Caco-2 (cell line): Measurements from ENCODE around the gene MRPL50. TPM values are rescaled to one million over a fixed set of nuclear protein-coding genes. Genes with fewer than 3 reads are reported as not detected.

Experiments
- BruUV-seq: library from RNA; stranded (reverse); fragments of 400-500 nt; replicated peaks from 2 replicates; lab custom pipeline; 2021; lab: Mats Ljungman, UMichigan
- CTCF ChIA-PET: fragments of 300-600 bp; sonication (Branson Sonifier 250); formaldehyde crosslinking; loops from one replicate; lab custom pipeline; 2022; ENCODE audit warnings: antibody characterized with exemption; lab: Charles Lee
- POLR2A ChIA-PET: fragments of 300-600 bp; sonication (Branson Sonifier 250); formaldehyde crosslinking; loops from one replicate; lab custom pipeline; 2022; ENCODE audit warnings: antibody characterized with exemption; lab: Charles Lee
- DNase-seq, 2 experiments: peaks; one replicate each; pipeline versions ENCODE4 v3.0.0 to v3.0.0-alpha.2; 2020 to 2022
- H3K27me3 ChIP-seq: replicated peaks from 2 replicates; pipeline ENCODE4 v1.6.0; 2011; ENCODE audit warnings: low read length; ENCODE audit not compliant: control insufficient read depth, insufficient read depth
- H3K36me3 ChIP-seq: 2 replicates; pipeline ENCODE4 v1.5.1; 2011; ENCODE audit warnings: low read length; ENCODE audit not compliant: control insufficient read depth, insufficient read depth
- H3K4me1 ChIP-seq: fragments of 250-450 bp; sonication (Bioruptor Pico); 2 replicates; pipeline ENCODE4 v1.5.1; 2020; ENCODE audit warnings: mild to moderate bottlenecking
- H3K4me3 ChIP-seq: 2 replicates; pipeline ENCODE4 v1.5.1; 2011; ENCODE audit warnings: low read depth, mild to moderate bottlenecking, control low read depth, low read length
- H3K9me3 ChIP-seq: fragments of 250-450 bp; sonication (Bioruptor Pico); 2 replicates; pipeline ENCODE4 v1.5.1; 2020; ENCODE audit warnings: mild to moderate bottlenecking, moderate library complexity
- H3K27ac Mint-ChIP-seq: one replicate; pipeline ENCODE4 v1.8.0; 2022; ENCODE audit warnings: mixed read lengths; ENCODE audit not compliant: unreplicated experiment
- H3K27me3 Mint-ChIP-seq: one replicate; pipeline ENCODE4 v1.8.0; 2022; ENCODE audit warnings: mixed read lengths; ENCODE audit not compliant: insufficient read depth, unreplicated experiment
- H3K36me3 Mint-ChIP-seq: one replicate; pipeline ENCODE4 v1.8.0; 2022; ENCODE audit warnings: mild to moderate bottlenecking, mixed read lengths; ENCODE audit not compliant: insufficient read depth, unreplicated experiment
- H3K4me1 Mint-ChIP-seq: one replicate; pipeline ENCODE4 v1.8.0; 2022; ENCODE audit warnings: low read depth, mixed read lengths; ENCODE audit not compliant: unreplicated experiment
- H3K4me3 Mint-ChIP-seq: one replicate; pipeline ENCODE4 v1.8.0; 2022; ENCODE audit warnings: mild to moderate bottlenecking, moderate library complexity, mixed read lengths; ENCODE audit not compliant: unreplicated experiment
- H3K9me3 Mint-ChIP-seq: one replicate; pipeline ENCODE4 v1.8.0; 2022; ENCODE audit warnings: mixed read lengths; ENCODE audit not compliant: unreplicated experiment
- intact Hi-C: fragments of 100-400 bp; cut with micrococcal nuclease; formaldehyde crosslinking; loops from one replicate; pipeline ENCODE4 v1.10.0; 2022; ENCODE audit not compliant: unreplicated experiment
- total RNA-seq: library from RNA; stranded (reverse); gene quantifications from 2 replicates; pipeline ENCODE4 v1.2.3, GENCODE V29; 2022
- TF ChIP-seq, protein P1 (sequence below), 2 experiments: fragments of 200-600 bp in 1 of 2; IDR thresholded peaks; 1 replicate in 1 of 2; 2 replicates in 1 of 2; pipeline versions ENCODE4 v1.5.1 to v1.8.0; 2011 to 2022; ENCODE audit warnings: antibody characterized with exemption in 1 of 2, control low read depth in 1 of 2, inconsistent platforms in 1 of 2, low read depth in 1 of 2, low read length in 1 of 2, mild to moderate bottlenecking in 1 of 2, moderate library complexity in 1 of 2; ENCODE audit not compliant: insufficient read depth in 1 of 2, severe bottlenecking in 1 of 2, unreplicated experiment in 1 of 2

The MRPL50 gene
- total RNA-seq, 1 experiment from 2014 or later: 15.6 TPM

DNA sequence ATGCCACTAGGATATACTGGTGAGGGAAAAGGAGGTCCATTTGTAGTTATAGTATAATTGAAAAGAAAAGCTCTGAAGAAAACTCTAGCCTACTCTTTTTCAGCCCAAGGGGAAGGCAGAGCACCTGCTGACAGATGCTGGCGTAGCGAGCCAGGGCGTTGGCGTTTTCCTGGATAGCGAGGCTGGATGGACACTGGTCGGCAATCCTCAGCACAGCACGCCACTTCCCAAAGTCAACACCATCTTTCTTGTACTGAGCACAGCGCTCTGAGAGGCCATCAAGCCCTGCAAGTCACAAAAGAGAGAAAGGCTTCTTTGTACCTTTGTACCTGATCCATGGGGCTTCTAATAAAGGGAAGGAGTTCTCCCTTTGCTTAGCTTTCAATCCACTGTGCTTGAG is 28.9 kb upstream of the MRPL50 start:
- Histone ChIP-seq H3K4me3 (no peak overlapping the region), H3K27me3 (no peaks in the 10 kb centered on the region), H3K36me3 (no peaks in the 10 kb centered on the region), H3K4me1 (no peaks in the 10 kb centered on the region), H3K9me3 (no peaks in the 10 kb centered on the region)
- no TSS peak for BruUV-seq
- Mint-ChIP-seq H3K4me1 (no peaks in the 10 kb centered on the region), H3K4me3 (no peak overlapping the region), H3K9me3 (peaks cover 20% of the 10 kb centered on the region), H3K27ac (no peak overlapping the region), H3K27me3 (no peaks in the 10 kb centered on the region), H3K36me3 (no peaks in the 10 kb centered on the region)
- CTCF ChIA-PET: no interaction called here
- DNase-seq: no peak
- POLR2A ChIA-PET: interaction anchor here (1.4 kb wide), 1 partner anchor 29 kb away, joined by 5 read pairs; the partner anchor contains the start of genes MRPL50 and ZNF189
- intact Hi-C loops: no loop called here
- TF ChIP-seq, protein P1, sequence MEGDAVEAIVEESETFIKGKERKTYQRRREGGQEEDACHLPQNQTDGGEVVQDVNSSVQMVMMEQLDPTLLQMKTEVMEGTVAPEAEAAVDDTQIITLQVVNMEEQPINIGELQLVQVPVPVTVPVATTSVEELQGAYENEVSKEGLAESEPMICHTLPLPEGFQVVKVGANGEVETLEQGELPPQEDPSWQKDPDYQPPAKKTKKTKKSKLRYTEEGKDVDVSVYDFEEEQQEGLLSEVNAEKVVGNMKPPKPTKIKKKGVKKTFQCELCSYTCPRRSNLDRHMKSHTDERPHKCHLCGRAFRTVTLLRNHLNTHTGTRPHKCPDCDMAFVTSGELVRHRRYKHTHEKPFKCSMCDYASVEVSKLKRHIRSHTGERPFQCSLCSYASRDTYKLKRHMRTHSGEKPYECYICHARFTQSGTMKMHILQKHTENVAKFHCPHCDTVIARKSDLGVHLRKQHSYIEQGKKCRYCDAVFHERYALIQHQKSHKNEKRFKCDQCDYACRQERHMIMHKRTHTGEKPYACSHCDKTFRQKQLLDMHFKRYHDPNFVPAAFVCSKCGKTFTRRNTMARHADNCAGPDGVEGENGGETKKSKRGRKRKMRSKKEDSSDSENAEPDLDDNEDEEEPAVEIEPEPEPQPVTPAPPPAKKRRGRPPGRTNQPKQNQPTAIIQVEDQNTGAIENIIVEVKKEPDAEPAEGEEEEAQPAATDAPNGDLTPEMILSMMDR (IDR thresholded peaks at IDR 0.05; ENCODE audit: insufficient read depth in 1 of 2, low read depth in 1 of 2, low read length in 1 of 2, severe bottlenecking in 1 of 2, unreplicated experiment in 1 of 2): no peak

- H3K4me1 ChIP-seq: peaks cover 10% of the 10 kb centered on the region
- ChIA-PET POLR2A (no interaction called here), CTCF (no interaction called here)
- no TSS peak for BruUV-seq
- H3K4me3 ChIP-seq: no peak overlapping the region
- intact Hi-C loops: no loop called here
- no peak for DNase-seq
- H3K36me3 Mint-ChIP-seq: no peaks in the 10 kb centered on the region
- H3K27me3 Mint-ChIP-seq: no peaks in the 10 kb centered on the region
- H3K36me3 ChIP-seq: no peaks in the 10 kb centered on the region
- no peak overlapping the region for H3K27ac Mint-ChIP-seq
- peaks cover 4% of the 10 kb centered on the region; the same call in 1 of the 2 replicates for H3K9me3 ChIP-seq
- H3K27me3 ChIP-seq: no peaks in the 10 kb centered on the region
- H3K4me1 Mint-ChIP-seq: no peaks in the 10 kb centered on the region
- TF ChIP-seq, protein P1 (IDR thresholded peaks at IDR 0.05; ENCODE audit: insufficient read depth in 1 of 2, low read depth in 1 of 2, low read length in 1 of 2, severe bottlenecking in 1 of 2, unreplicated experiment in 1 of 2): no peak
- H3K9me3 Mint-ChIP-seq: peaks cover 9% of the 10 kb centered on the region
- H3K4me3 Mint-ChIP-seq: no peak overlapping the region
Measured at GRCh38 chr9:101421653-101422065, 23.2 kb upstream of the MRPL50 start.

DNA sequence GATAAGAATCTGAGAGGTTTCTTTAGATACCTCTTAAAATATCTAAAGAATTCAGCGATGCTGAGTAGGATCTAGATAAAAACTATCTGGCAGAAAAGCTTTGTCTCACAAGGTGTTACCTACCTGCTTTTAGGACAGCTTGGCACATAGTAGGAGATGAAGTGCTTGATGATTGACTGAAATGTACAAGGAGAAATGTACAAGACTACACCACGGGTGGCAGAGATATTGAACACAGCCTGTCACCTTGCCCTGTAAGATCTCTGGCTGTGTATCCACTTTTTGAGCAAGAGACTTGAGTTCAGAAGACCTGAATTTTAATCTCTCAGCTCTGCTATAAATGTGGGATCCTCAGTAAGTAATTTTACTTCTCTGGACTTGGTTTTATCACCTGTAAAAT is 21.4 kb upstream of the MRPL50 start:
- no peaks in the 10 kb centered on the region for H3K27me3 ChIP-seq
- H3K9me3 ChIP-seq: peaks cover 4% of the 10 kb centered on the region; the same call in 1 of the 2 replicates
- ChIA-PET CTCF (no interaction called here), POLR2A (no interaction called here)
- DNase-seq: no peak
- Mint-ChIP-seq H3K4me3 (no peak overlapping the region), H3K9me3 (peaks cover 9% of the 10 kb centered on the region), H3K4me1 (no peaks in the 10 kb centered on the region), H3K27me3 (no peaks in the 10 kb centered on the region), H3K27ac (no peak overlapping the region), H3K36me3 (no peaks in the 10 kb centered on the region)
- no peaks in the 10 kb centered on the region for H3K36me3 ChIP-seq
- TF ChIP-seq, protein P1 (IDR thresholded peaks at IDR 0.05; ENCODE audit: insufficient read depth in 1 of 2, low read depth in 1 of 2, low read length in 1 of 2, severe bottlenecking in 1 of 2, unreplicated experiment in 1 of 2): no peak
- peaks cover 10% of the 10 kb centered on the region for H3K4me1 ChIP-seq
- BruUV-seq: no TSS peak
- H3K4me3 ChIP-seq: no peak overlapping the region
- intact Hi-C loops: no loop called here
